ENCODE data around the gene PERM1.
"Not testable (repeated sequence)": the region's sequence is repeated elsewhere in the genome, so short reads cannot be mapped to it uniquely, and the experiment has no call there.

PERM1 gene

DNA sequence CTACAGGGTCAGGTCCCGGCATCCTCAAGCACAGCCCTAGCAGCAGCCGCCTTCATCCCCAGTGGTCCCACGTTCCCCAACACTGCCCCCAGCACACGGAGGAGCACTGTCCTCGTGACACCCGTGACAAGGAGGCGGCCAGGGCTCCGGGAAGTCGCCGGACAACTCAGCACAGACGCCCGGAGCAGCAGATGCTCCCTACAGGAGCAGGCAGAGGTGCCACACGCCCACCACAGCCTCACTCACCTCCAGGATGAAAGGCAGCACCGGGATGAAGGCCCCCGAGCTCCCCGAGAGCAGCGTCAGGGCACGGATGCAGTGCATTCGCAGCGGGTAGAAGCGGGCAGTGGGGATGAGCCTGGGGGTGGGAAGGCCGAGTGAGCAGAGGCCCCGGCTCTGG, 31.0 kb downstream of the PERM1 start:
- DNase-seq (ENCODE audit: low read depth, low spot score), result no peak

DNA sequence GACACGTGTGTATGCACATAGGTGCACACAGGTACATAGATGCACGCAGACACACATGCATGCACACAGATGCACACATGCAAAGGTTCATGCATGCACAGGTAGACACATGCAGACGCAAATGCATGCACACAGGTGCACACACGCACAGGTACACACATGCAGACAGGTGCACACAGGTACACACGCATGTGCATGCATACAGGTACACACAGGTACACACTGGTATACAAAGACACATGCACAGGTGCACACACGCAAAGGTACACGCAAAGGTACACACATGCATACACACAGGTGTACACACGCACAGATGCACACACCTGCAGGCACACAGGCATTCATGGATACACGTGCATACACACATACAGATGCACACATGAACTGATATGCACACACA, 31.6 kb downstream of the PERM1 start:
- no peak for DNase-seq (ENCODE audit: low read depth, low spot score)

DNA sequence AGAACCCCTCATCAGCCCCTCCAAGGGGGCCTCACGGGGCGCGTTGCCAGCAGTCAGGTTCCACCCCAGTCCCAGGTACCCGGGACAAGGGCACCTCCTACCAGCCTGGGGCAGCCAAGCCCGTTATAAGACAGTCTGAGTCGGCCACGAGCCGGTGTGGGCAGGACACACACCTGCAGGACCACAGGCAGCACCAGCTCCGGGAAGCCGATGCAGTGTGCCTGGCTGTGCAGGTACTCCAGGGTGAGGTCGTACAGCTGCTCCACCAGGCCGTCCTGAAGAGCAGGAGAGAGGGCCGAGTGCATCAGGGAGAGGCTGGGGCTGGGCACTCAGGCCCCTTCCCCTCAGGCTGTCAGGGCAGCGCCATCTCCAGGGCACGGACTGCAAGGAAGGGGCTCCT, 33.9 kb downstream of the PERM1 start:
- no peak for DNase-seq (ENCODE audit: low read depth, low spot score)

DNA sequence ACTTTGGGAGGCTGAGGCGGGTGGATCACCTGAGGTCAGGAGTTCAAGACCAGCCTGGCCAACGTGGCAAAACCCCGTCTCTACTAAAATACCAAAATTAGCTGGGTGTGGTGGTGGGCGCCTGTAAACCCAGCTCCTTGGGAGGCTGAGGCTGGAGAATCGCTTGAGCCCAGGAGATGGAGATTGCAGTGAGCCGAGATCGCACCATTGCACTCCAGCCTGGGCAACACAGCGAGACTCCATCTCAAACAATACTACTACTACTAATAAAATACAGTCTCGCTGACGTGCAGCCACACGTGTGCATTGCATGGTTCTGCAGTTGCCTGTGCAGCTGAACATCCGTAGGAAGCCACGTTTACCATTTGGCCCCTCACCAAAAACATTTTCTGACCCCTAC, 35.1 kb downstream of the PERM1 start:
- DNase-seq (ENCODE audit: low read depth, low spot score), result not testable (repeated sequence)

DNA sequence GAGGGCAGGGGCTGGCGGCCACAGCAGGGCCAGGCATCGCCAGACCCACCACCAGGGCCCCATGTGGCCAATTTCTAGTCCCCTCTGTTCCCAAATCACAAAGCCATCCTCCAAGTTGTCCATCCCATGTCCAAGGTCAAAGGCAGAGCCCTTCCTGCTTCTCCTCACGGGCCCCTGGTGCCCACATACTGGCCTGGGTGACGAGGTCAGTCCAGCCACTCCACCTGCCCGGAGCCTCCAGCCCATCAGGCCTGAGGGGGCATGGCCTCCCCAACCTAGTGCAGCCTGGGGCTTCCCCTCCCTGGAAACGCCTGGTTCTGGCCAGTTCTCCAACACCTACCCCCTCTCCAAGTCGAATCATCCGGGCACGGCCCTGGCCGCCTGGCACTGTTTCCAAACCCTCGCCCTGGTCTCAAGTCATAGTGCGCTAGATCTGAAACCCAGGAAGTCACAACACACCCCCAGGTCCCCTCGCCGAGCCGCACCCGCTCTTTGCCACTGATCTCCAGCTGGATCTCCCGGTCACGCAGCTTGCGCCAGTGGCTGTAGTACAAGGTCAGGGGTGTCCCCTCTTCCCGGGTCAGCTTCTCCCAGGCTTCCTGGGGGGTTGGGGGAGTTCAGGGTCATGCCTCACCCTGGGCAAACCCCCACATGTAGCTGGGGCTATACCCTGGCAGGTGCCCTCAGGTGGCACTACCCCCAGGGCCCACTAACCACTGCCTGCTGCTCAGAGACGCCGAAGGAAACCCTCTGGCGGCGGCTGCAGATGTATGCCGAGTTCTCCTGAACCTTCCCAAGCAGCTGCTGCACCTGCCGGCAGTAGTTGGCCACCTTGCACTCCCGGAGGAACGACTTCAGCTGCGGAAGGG, 36.0 kb downstream of the PERM1 start:
- no peak for DNase-seq (ENCODE audit: low read depth, low spot score)

DNA sequence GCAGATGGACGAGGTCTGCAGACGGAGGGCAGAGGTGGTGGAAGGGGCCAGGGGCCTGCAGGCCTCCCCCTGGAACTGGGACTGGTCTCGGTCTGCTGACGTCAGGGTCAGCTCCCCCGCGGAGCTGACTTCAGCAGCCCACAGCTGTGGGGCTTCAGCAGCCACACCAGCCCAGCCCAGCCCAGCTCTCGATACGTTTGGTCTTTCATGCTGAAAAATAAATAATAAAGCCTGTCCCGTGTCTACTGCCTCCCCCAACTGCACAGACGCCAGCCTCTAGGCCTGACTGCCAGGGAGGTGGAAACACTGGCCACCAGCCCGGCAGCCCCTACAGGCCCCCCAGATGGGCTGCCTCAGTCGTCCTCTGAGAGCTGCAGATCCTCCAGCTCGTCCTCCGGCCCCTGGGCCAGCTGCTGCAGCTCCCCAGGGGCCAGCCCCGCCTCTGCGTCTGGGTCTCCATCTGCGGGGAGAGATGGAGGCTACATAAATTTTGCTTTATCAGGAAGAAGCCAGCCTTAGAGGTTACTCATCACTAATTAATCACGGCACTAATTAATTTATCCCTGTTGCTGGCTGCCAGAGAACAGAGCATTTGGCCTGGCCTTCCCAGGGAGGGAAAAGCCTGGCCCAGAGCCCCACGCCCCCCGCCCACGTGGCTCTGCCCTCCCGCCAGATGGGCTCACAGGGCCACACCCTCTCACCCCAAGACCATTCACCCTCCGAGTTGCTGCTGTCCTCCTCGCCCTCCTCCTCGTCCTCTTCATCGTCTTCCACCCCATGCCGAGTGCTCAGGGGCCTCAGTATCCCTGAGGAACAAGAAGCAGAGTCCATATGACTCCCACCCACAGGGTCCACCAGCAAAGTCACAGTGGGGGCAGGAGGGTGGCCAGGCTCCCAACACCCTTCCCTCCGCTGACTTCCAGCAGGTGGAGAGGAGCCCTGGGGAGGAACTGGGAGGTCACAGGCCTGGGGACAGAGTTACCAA, 37.3 kb downstream of the PERM1 start:
- peak; percentile 64 for DNase-seq (ENCODE audit: low read depth, low spot score)

DNA sequence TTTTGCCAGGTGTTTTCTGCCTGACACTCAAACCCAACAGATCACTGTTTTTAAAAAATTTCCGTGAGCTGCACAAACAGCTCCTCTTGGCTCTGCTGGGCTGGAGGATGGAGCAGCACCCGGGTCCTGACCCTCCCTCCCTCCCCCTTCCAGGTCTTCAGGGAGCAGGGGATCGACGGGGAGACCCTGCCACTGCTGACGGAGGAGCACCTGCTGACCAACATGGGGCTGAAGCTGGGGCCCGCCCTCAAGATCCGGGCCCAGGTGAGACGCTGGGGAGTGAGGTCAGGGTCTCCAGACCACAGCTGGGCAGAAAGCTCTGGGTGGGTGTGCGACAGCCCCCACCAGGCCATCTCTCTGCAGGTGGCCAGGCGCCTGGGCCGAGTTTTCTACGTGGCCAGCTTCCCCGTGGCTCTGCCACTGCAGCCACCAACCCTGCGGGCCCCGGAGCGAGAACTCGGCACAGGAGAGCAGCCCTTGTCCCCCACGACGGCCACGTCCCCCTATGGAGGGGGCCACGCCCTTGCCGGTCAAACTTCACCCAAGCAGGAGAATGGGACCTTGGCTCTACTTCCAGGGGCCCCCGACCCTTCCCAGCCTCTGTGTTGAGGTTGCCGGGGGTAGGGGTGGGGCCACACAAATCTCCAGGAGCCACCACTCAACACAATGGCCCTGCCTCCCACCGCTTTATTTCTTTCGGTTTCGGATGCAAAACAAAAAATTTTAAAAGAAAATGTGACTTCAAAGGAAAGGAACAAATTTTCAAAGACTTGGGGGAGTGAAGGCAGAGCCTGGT, 38.1 kb downstream of the PERM1 start:
- DNase-seq (ENCODE audit: low read depth, low spot score), result no peak

DNA sequence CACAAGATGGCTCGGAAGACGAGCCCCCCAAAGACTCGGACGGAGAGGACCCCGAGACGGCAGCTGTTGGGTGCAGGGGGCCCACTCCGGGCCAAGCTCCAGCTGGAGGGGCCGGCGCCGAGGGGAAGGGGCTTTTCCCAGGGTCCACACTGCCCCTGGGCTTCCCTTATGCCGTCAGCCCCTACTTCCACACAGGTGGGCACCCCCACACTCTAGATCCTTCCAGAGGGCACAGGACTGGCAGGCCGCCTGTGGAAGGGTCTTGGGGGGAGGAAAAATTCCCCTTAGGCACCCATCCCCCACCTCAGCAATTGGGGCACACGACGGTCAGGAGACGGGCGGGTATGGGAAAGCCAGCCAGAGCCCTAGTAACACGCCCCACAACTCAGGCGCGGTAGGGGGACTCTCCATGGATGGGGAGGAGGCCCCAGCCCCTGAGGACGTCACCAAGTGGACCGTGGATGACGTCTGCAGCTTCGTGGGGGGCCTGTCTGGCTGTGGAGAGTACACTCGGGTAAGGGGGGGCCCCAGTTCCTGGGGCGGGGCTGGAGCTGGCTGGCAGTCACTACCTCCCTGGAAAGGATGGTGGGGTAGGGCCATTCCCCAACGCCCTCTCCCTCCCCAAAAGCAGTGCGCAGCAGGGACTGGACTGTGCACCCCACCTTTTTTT, 38.9 kb downstream of the PERM1 start:
- no peak for DNase-seq (ENCODE audit: low read depth, low spot score)

DNA sequence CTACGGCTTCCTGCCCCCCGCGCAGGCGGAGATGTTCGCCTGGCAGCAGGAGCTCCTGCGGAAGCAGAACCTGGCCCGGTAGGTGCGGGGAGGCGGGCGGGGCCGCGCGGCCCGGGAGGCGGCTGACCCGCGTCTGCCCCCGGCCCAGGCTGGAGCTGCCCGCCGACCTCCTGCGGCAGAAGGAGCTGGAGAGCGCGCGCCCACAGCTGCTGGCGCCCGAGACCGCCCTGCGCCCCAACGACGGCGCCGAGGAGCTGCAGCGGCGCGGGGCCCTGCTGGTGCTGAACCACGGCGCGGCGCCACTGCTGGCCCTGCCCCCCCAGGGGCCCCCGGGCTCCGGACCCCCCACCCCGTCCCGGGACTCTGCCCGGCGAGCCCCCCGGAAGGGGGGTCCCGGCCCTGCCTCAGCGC, 39.5 kb downstream of the PERM1 start:
- no peak for DNase-seq (ENCODE audit: low read depth, low spot score)

DNA sequence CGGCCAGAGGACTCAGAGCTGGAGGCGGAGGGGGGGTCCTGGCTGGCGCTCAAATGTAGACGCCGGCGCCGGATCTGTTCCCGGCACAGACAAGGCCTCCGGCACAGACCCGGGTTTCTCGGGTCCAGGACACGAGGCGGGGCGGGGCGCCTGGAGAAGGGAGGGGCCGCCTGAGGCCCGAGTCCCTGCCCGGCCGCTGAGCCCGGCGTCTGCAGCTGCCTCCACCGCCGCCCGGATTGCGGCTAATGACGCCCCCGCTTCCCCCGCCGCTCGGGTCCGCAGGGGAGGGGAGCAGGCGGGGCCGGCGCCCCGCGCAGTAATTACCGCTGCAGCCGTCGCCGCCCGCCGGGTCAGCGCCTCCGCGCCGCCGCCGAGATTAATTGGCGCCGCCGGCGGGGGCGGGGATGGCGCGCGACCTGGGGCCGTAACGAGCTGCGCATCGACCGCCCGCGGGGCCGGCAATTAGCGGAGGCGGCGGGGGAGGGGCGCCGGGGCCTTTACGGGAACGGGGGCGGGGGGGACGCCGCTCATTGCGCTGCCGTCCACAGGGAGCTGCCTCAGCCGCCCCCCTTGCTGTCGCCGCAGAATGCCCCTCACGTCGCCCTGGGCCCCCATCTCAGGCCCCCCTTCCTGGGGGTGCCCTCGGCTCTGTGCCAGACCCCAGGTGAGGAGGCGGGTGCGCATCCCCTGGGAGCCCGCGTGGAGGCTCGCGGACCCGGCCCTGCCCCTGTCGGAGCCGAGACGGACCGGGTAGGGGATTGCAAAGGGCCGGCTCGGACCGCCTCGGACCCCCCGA, 40.1 kb downstream of the PERM1 start:
- DNase-seq (ENCODE audit: low read depth, low spot score), result no peak

DNA sequence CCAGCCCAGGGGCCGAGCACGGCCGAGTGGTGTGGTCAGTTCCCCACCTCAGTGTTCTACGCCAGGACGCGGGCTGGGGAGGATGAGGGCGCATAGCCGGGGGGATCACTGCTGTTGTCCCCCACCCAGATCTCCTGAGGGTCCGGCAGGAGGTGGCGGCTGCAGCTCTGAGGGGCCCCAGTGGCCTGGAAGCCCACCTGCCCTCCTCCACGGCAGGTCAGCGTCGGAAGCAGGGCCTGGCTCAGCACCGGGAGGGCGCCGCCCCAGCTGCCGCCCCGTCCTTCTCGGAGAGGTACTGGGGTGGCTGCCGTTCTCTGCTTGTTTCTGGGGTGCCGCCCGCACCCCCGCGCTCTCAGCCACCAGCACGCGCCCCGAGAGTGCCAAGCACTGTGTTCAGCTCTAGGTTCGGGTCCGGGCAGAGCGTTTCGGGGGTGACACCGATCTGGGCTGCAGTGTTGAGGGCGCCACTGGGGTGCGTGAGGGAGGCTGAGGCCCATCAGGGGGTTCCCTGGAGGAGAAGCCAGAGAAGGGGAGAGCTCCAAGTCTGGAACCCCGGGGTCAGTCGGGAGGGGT, 40.8 kb downstream of the PERM1 start:
- DNase-seq (ENCODE audit: low read depth, low spot score), result no peak

DNA sequence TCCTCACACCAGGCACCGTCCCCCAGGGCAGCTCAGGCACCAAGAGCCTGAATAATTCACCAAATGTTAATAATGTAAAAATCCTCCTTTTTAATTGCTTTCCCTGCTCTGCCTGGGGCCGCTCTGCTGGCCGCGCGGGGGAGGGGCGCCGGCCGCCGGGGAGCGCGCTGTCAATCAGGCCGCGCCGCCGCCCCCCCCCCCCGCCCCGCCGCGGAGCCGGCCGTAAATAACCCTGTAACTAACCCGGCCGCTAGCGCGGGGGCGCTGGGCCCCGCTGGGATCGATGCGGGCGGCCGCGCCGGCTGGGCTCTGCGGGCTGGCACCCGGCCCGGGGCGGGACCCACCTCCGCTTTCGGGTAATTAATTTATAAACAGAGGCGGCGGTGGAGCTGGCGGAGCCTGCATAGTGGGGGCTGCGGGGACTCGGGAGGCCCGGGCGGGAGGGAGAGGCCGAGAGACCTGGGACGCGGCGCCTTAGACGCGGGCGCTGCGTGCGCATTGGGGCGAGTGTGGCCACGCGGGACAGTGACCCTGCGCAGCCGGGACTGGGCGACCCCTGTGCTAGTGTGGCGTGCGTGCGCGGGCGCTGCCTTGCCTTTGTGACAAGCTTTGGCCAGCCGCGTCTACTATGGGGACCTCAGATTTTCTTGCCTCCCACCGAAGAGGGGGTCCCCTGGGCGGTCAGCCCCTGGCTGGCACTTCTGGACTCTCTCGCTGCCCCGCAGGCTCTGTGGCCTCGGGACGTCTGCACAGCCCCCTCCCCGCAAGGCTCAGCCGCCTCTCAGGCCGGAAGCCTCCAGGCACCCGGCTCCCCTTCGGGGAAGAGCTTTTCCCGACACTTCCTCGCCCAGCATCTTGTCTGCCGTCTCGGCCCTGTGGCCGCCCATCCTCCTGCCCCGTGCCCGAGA, 41.5 kb downstream of the PERM1 start:
- no peak for DNase-seq (ENCODE audit: low read depth, low spot score)

DNA sequence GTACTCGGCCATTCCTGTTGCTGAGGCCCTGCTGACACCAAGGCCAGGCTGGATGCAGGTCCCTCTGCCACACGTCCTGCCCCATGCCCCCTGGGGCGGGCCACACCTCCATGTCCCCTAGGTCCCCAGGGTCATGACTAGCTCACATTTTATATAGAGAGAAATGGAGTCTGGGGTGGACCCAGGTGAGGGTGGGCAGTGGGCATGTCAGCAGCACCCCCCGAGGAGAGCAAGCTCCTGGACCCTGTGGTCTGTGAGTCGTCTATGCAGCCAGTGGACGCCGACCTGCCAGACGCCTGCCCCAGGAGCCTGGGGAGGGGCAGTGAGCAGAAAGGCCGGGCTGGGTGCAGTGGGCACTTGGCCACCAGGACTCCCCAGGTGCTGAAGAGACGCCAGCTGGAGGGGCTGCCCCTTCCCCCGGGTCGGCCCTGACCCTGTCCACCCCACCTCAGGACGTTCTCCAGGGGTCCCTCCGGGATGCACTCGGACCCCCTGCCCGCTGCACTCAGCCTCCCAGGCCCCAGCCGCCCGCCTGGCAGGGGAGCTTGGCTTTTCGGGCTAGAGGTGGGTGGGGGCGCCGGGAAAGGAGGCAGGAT, 42.3 kb downstream of the PERM1 start:
- no peak for DNase-seq (ENCODE audit: low read depth, low spot score)

DNA sequence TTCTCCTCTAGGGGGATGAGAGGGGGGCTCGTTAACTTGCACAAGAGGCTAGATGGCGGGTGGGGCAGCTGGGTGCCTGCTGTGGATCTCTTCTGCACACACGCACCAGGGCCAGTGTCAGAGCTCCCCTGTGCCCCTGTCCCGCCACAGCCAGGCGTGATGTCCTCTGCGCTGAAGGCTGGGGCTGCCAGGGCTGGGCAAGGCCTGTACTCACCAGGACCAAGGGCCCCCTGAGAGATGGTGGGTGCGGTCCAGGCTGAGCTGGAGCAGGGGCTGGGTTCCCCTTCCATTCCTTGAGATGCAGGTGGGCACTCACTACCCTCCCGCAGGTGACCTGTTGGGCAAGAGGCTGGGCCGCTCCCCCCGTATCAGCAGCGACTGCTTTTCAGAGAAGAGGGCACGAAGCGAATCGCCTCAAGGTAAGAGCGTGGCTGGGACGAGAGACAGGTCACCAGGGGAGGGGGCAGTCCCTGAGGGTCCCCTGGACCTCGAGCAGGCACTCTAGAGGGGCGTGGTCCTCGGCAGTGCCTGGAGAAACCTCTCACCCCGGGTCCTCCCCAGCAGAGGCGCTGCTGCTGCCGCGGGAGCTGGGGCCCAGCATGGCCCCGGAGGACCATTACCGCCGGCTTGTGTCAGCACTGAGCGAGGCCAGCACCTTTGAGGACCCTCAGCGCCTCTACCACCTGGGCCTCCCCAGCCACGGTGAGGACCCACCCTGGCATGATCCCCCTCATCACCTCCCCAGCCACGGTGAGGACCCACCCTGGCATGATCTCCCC, 43.0 kb downstream of the PERM1 start:
- no peak for DNase-seq (ENCODE audit: low read depth, low spot score)

DNA sequence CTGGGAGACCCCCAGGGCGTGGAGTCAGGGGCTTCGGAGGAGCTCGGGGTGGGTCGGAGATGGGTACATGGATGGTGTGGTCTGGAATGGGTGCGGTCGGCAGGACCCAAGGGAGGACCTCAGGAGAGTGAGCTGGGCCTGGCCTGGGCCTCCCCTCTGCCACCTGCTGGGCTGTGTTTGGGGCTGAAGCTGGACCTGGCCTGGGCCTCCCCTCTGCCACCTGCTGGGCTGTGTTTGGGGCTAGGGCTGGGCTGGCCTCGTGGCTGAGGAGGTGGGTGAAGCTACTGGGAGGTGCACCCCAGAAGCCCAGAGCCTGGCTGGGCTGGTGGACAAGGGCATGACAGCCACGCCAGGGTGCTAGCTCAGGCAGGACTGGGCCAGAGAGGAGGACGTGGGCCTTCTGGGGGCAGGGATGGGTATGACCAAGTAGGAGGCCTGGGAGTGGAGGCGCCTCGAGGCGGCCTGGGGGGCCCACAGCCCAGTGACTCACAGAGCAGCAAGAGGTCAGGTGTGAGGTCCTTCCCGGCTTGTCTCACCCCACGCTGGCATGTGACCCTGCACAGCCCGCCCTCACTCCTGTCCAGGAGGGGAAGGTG, 43.7 kb downstream of the PERM1 start:
- no peak for DNase-seq (ENCODE audit: low read depth, low spot score)

DNA sequence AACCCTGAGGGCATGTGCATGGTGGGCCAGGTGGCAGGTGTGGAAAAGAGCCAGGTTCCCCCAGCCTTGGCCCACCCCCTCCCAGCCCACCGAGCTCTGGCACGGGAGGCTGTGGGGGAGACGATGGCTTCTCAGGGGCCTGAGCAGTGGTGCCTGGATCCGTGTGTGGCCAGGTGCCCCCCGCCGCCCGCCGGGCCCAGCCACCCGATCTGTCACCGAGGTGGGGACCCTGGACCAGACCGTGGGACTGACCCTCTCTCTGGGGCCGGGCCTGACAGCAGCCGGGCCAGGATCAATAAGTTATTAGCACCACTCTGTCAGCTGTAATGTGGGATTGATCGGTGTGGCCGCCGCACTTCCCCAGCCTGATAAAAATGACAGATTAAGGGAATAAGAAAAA, 44.4 kb downstream of the PERM1 start:
- no peak for DNase-seq (ENCODE audit: low read depth, low spot score)
